Effector CD4-positive, alpha-beta T cell (primary cell): ENCODE data around the gene PLXDC2.

Experiments used
- DNase-seq: peaks from one replicate; pipeline ENCODE4 v3.0.0-alpha.2; 2020

PLXDC2 gene

GRCh38 chr10:19946245-19946644 is 130.0 kb downstream of the PLXDC2 start:
- no peak for DNase-seq

GRCh38 chr10:19946791-19947190 is 130.6 kb downstream of the PLXDC2 start:
- no peak for DNase-seq

GRCh38 chr10:19947215-19947614 is 131.0 kb downstream of the PLXDC2 start:
- no peak for DNase-seq

GRCh38 chr10:19947656-19948055 is 131.4 kb downstream of the PLXDC2 start:
- no peak for DNase-seq

- DNase-seq, result no peak
Observed at GRCh38 chr10:19952224-19953010, 136.2 kb downstream of the PLXDC2 start.

GRCh38 chr10:19954601-19955000 is 138.4 kb downstream of the PLXDC2 start:
- no peak for DNase-seq

GRCh38 chr10:19956516-19957032 is 140.3 kb downstream of the PLXDC2 start:
- DNase-seq, result no peak

- DNase-seq, result no peak
Observed at GRCh38 chr10:19958787-19959186, 142.6 kb downstream of the PLXDC2 start.

GRCh38 chr10:19961076-19962053 is 145.1 kb downstream of the PLXDC2 start:
- DNase-seq, result no peak

GRCh38 chr10:19964625-19965024 is 148.4 kb downstream of the PLXDC2 start:
- no peak for DNase-seq

GRCh38 chr10:19966751-19967150 is 150.5 kb downstream of the PLXDC2 start:
- DNase-seq, result no peak

- DNase-seq, result no peak
Observed at GRCh38 chr10:19967981-19968380, 151.7 kb downstream of the PLXDC2 start.

- no peak for DNase-seq
Observed at GRCh38 chr10:19968745-19969144, 152.5 kb downstream of the PLXDC2 start.

GRCh38 chr10:19970256-19970655 is 154.0 kb downstream of the PLXDC2 start:
- no peak for DNase-seq

- no peak for DNase-seq
Observed at GRCh38 chr10:19970717-19971116, 154.5 kb downstream of the PLXDC2 start.

GRCh38 chr10:19971343-19972052 is 155.3 kb downstream of the PLXDC2 start:
- DNase-seq, result no peak

GRCh38 chr10:19974138-19974537 is 157.9 kb downstream of the PLXDC2 start:
- DNase-seq, result no peak

GRCh38 chr10:19974554-19974953 is 158.3 kb downstream of the PLXDC2 start:
- DNase-seq, result no peak

GRCh38 chr10:19977097-19977521 is 160.9 kb downstream of the PLXDC2 start:
- no peak for DNase-seq

- no peak for DNase-seq
Observed at GRCh38 chr10:19979628-19980027, 163.4 kb downstream of the PLXDC2 start.

- DNase-seq, result no peak
Observed at GRCh38 chr10:19983880-19984565, 167.8 kb downstream of the PLXDC2 start.

- no peak for DNase-seq
Observed at GRCh38 chr10:19985745-19986144, 169.5 kb downstream of the PLXDC2 start.
